Left cardiac atrium (tissue), 4 donors: ENCODE data around the gene AP3B1. TPM values are rescaled to one million over a fixed set of nuclear protein-coding genes. Genes with fewer than 3 reads are reported as not detected.

Experiments
- ATAC-seq, 2 donors: fragments of 200-7000 bp; cut with Tn5 transposase; one replicate each; pipeline ENCODE4 v1.9.1; 2020; ENCODE audit warnings: mild to moderate bottlenecking in 2 of 2, moderate library complexity in 2 of 2
- DNase-seq: peaks from one replicate; pipeline ENCODE4 v3.0.0-alpha.2; 2020
- intact Hi-C, 2 donors: fragments of 100-400 bp; cut with DNase I; formaldehyde crosslinking; loops; one replicate each; pipeline versions ENCODE4 v1.14.1 to v1.15.1; 2022 to 2023
- total RNA-seq, 2 donors: library from RNA; stranded (reverse); fragmentation: NEBNext Ultra II Directional; extraction: Animal tissue kit (Norgen Biotek cat#: 25700); gene quantifications; one replicate each; pipeline ENCODE4 v1.2.1, GENCODE V29; 2021
- donor health status: DM: no; HTN: yes; CAD: no.
- donor health status: DM: no; HTN: yes; CAD: no; lungs with severe emphysema.
- donor health status: DM: yes; HTN: yes; CAD: no.
- donor health status: Dilated cardiomyopathy.

Gene AP3B1
- total RNA-seq, 2 donors from 2014 or later = 25.3 to 32.7 TPM

GRCh38 chr5:77960863-77961396, 333.6 kb downstream of the AP3B1 start:
- DNase-seq (no peak), ATAC-seq (no peak)
- intact Hi-C loops = no loop called here

- ATAC-seq (no peak), DNase-seq (no peak)
- intact Hi-C loops = no loop called here
These were observed 334.2 kb downstream of the AP3B1 start for GRCh38 chr5:77960305-77960704.

- ATAC-seq (no peak), DNase-seq (no peak)
- intact Hi-C loops = no loop called here
These were observed 335.7 kb downstream of the AP3B1 start for GRCh38 chr5:77958642-77959330.

- intact Hi-C loops = no loop called here
These were observed 336.5 kb downstream of the AP3B1 start for GRCh38 chr5:77957931-77958521.

GRCh38 chr5:77957516-77957915, 337.0 kb downstream of the AP3B1 start:
- ATAC-seq (no peak), DNase-seq (no peak)
- intact Hi-C loops = no loop called here

More at GRCh38 chr5:77957931-77958521, 336.5 kb downstream of the AP3B1 start:
- ATAC-seq = no peak
- no peak for DNase-seq

GRCh38 chr5:77957081-77957480, 337.4 kb downstream of the AP3B1 start:
- intact Hi-C loops = no loop called here
- DNase-seq (no peak), ATAC-seq (no peak)

- no peak for DNase-seq
- ATAC-seq = no peak
- intact Hi-C loops = no loop called here
These were observed 338.9 kb downstream of the AP3B1 start for GRCh38 chr5:77955577-77955976.

GRCh38 chr5:77953374-77953773, 341.1 kb downstream of the AP3B1 start:
- no peak for ATAC-seq

GRCh38 chr5:77952636-77953212, 341.8 kb downstream of the AP3B1 start:
- ATAC-seq (no peak), DNase-seq (no peak)
- intact Hi-C loops = no loop called here

More at GRCh38 chr5:77953374-77953773, 341.1 kb downstream of the AP3B1 start:
- DNase-seq = no peak
- intact Hi-C loops = no loop called here

Other genes with a start within 250 kb of the AP3B1 start
- gene SCAMP1, start 65.9 kb upstream of the AP3B1 start, total RNA-seq = 10 to 100 TPM; 32.8 to 38.0 TPM